Naive B cell (primary cell): ENCODE results near the gene ZC3H10. TPM values are rescaled to one million over a fixed set of nuclear protein-coding genes. Genes with fewer than 3 reads are reported as not detected.
"Not testable (repeated sequence)": the region's sequence is repeated elsewhere in the genome, so short reads cannot be mapped to it uniquely, and the experiment has no call there.

Source experiments
- ATAC-seq, 2 donors: fragments of 150-1000 bp; cut with Tn5 transposase; 2 replicates each; pipeline ENCODE4 v1.10.0; 2021; ENCODE audit warnings: low read depth in 2 of 2, mild to moderate bottlenecking in 2 of 2, moderate library complexity in 2 of 2
- DNase-seq: peaks from one replicate; pipeline ENCODE4 v3.0.0; 2022
- H3K27ac Mint-ChIP-seq, 6 donors: one replicate each; pipeline ENCODE4 v1.8.0; 2020 to 2022; ENCODE audit warnings: mild to moderate bottlenecking in 6 of 6, mixed read lengths in 6 of 6, moderate library complexity in 5 of 6, inconsistent platforms in 2 of 6
- H3K27me3 Mint-ChIP-seq, 3 donors: one replicate each; pipeline ENCODE4 v1.8.0; 2021 to 2022; ENCODE audit warnings: mixed read lengths in 3 of 3, mild to moderate bottlenecking in 1 of 3
- H3K36me3 Mint-ChIP-seq, 2 donors: one replicate each; pipeline ENCODE4 v1.8.0; 2020 to 2022; ENCODE audit warnings: mixed read lengths in 2 of 2, inconsistent platforms in 1 of 2, mild to moderate bottlenecking in 1 of 2
- H3K4me1 Mint-ChIP-seq, 3 donors: one replicate each; pipeline ENCODE4 v1.8.0; 2020 to 2022; ENCODE audit warnings: mixed read lengths in 3 of 3, inconsistent platforms in 1 of 3, mild to moderate bottlenecking in 1 of 3, moderate library complexity in 1 of 3
- H3K4me3 Mint-ChIP-seq, 8 donors: one replicate each; pipeline ENCODE4 v1.8.0; 2020 to 2022; ENCODE audit warnings: mild to moderate bottlenecking in 8 of 8, mixed read lengths in 8 of 8, moderate library complexity in 8 of 8, inconsistent platforms in 2 of 8
- H3K9me3 Mint-ChIP-seq, 7 donors: one replicate each; pipeline ENCODE4 v1.8.0; 2020 to 2022; ENCODE audit warnings: mixed read lengths in 7 of 7, mild to moderate bottlenecking in 5 of 7, inconsistent platforms in 2 of 7, moderate library complexity in 1 of 7
- polyA plus RNA-seq, 6 donors: library from polyadenylated mRNA; unstranded; fragments of 300-500 nt; fragmentation: Illumina TruSeq; gene quantifications; one replicate each; pipeline ENCODE4 v1.2.3, GENCODE V29; 2021; ENCODE audit warnings: low read depth in 6 of 6

Gene ZC3H10
- polyA plus RNA-seq, 6 donors from 2014 or later: 1.0 to 7.8 (median 3.4) TPM

GRCh38 chr12:56105609-56105902 lies 12.5 kb upstream of the ZC3H10 start:
- H3K36me3 Mint-ChIP-seq: peaks cover under 1 to 4% of the 10 kb centered on the region in 2 donors
- H3K27me3 Mint-ChIP-seq: no peaks in the 10 kb centered on the region
- peaks cover 19 to 37% (median 36%) of the 10 kb centered on the region in 3 donors for H3K4me1 Mint-ChIP-seq
- H3K4me3 Mint-ChIP-seq: peak overlapping the region; percentile 95 to 100 (median 99)
- no peaks in the 10 kb centered on the region for H3K9me3 Mint-ChIP-seq
- no peak for ATAC-seq
- no peak for DNase-seq
- H3K27ac Mint-ChIP-seq: peak overlapping the region in 4 of 6 donors; percentile 35 to 97 (median 92)

GRCh38 chr12:56107242-56107641 lies 10.8 kb upstream of the ZC3H10 start:
- Mint-ChIP-seq H3K4me1 (peaks cover 19 to 37% (median 36%) of the 10 kb centered on the region in 3 donors), H3K27ac (peak overlapping the region in 1 of 6 donors; percentile 84)
- no peak for DNase-seq

GRCh38 chr12:56110571-56110970 lies 7.5 kb upstream of the ZC3H10 start:
- Mint-ChIP-seq H3K9me3 (no peaks in the 10 kb centered on the region), H3K4me1 (peaks cover 2 to 16% (median 12%) of the 10 kb centered on the region in 3 donors), H3K27ac (peak overlapping the region in 1 of 6 donors; percentile 29), H3K27me3 (no peaks in the 10 kb centered on the region), H3K4me3 (peak overlapping the region in 1 of 8 donors; percentile 19), H3K36me3 (peaks cover 7 to 19% of the 10 kb centered on the region in 2 donors)
- DNase-seq (no peak), ATAC-seq (no peak)

More at GRCh38 chr12:56107242-56107641, 10.8 kb upstream of the ZC3H10 start:
- peak overlapping the region in 1 of 8 donors; percentile 95 for H3K4me3 Mint-ChIP-seq
- H3K9me3 Mint-ChIP-seq: no peaks in the 10 kb centered on the region
- H3K27me3 Mint-ChIP-seq: no peaks in the 10 kb centered on the region
- H3K36me3 Mint-ChIP-seq: peaks cover 7 to 10% of the 10 kb centered on the region in 2 donors
- no peak for ATAC-seq

- no peaks in the 10 kb centered on the region for H3K27me3 Mint-ChIP-seq
- H3K9me3 Mint-ChIP-seq: no peaks in the 10 kb centered on the region
- H3K4me1 Mint-ChIP-seq: peaks cover 20 to 32% (median 21%) of the 10 kb centered on the region in 3 donors
- DNase-seq (no peak), ATAC-seq (no peak)
- peaks cover 15 to 34% of the 10 kb centered on the region in 2 donors for H3K36me3 Mint-ChIP-seq
- H3K27ac Mint-ChIP-seq: peak overlapping the region in 2 of 6 donors; percentile 22 to 44
- H3K4me3 Mint-ChIP-seq: peak overlapping the region in 3 of 8 donors; percentile 19 to 57 (median 26)
Observed at GRCh38 chr12:56114084-56114483, 4.0 kb upstream of the ZC3H10 start.

GRCh38 chr12:56115329-56115728 lies 2.7 kb upstream of the ZC3H10 start:
- DNase-seq: no peak

GRCh38 chr12:56116267-56117081 lies 1.6 kb upstream of the ZC3H10 start, which contains the start of gene RPL41:
RPL41 (plus strand) TSS chr12:56116633.
- no peaks in the 10 kb centered on the region for H3K27me3 Mint-ChIP-seq
- ATAC-seq: peak; percentile 40 to 49
- no peaks in the 10 kb centered on the region for H3K9me3 Mint-ChIP-seq
- H3K4me1 Mint-ChIP-seq: peaks cover 32 to 43% (median 37%) of the 10 kb centered on the region in 3 donors
- DNase-seq: peak; percentile 95
- peak within 1 kb of the TSS; percentile 96 to 100 (median 99) for H3K27ac Mint-ChIP-seq
- peak within 1 kb of the TSS; percentile 89 to 99 (median 95) for H3K4me3 Mint-ChIP-seq
- H3K36me3 Mint-ChIP-seq: peaks cover 9 to 24% of the 10 kb centered on the region in 2 donors

More at GRCh38 chr12:56115329-56115728, 2.7 kb upstream of the ZC3H10 start:
- no peak for ATAC-seq
- Mint-ChIP-seq H3K4me1 (peaks cover 26 to 40% (median 28%) of the 10 kb centered on the region in 3 donors), H3K9me3 (no peaks in the 10 kb centered on the region), H3K27me3 (no peaks in the 10 kb centered on the region), H3K36me3 (peaks cover 15 to 32% of the 10 kb centered on the region in 2 donors), H3K4me3 (peak overlapping the region; percentile 89 to 99 (median 95)), H3K27ac (peak overlapping the region; percentile 96 to 100 (median 99))

- DNase-seq, H3K9me3 Mint-ChIP-seq: not testable (repeated sequence)
- peak overlapping the region; percentile 96 to 100 (median 99) for H3K27ac Mint-ChIP-seq
Observed at GRCh38 chr12:56117082-56117706, 872 bp upstream of the ZC3H10 start.

GRCh38 chr12:56118688-56119357 lies 757 bp downstream of the ZC3H10 start:
- peaks cover 34 to 53% (median 47%) of the 10 kb centered on the region in 3 donors for H3K4me1 Mint-ChIP-seq
- H3K27ac Mint-ChIP-seq: peak overlapping the region; percentile 96 to 100 (median 99)
- ATAC-seq (peak in 1 of 2 donors; percentile 1), DNase-seq (no peak)
- H3K4me3 Mint-ChIP-seq: peak overlapping the region; percentile 89 to 99 (median 95)
- no peaks in the 10 kb centered on the region for H3K27me3 Mint-ChIP-seq
- peaks cover 9 to 15% of the 10 kb centered on the region in 2 donors for H3K36me3 Mint-ChIP-seq
- no peaks in the 10 kb centered on the region for H3K9me3 Mint-ChIP-seq

More at GRCh38 chr12:56117082-56117706, 872 bp upstream of the ZC3H10 start:
- Mint-ChIP-seq H3K36me3 (peaks cover 9 to 24% of the 10 kb centered on the region in 2 donors), H3K4me1 (peaks cover 32 to 43% (median 39%) of the 10 kb centered on the region in 3 donors), H3K4me3 (peak overlapping the region; percentile 89 to 99 (median 95))
- not testable (repeated sequence) for H3K27me3 Mint-ChIP-seq, ATAC-seq

- DNase-seq (peak; percentile 56), ATAC-seq (no peak)
- H3K4me1 Mint-ChIP-seq: peaks cover 36 to 57% (median 51%) of the 10 kb centered on the region in 3 donors
- H3K27me3 Mint-ChIP-seq: no peaks in the 10 kb centered on the region
- peak overlapping the region; percentile 96 to 100 (median 99) for H3K27ac Mint-ChIP-seq
- peaks cover 9 to 15% of the 10 kb centered on the region in 2 donors for H3K36me3 Mint-ChIP-seq
- peak overlapping the region; percentile 89 to 99 (median 95) for H3K4me3 Mint-ChIP-seq
- H3K9me3 Mint-ChIP-seq: no peaks in the 10 kb centered on the region
Observed at GRCh38 chr12:56119361-56119796, 1.3 kb downstream of the ZC3H10 start.

GRCh38 chr12:56120158-56120846 lies 2.2 kb downstream of the ZC3H10 start:
- H3K4me1 Mint-ChIP-seq: peaks cover 36 to 61% (median 51%) of the 10 kb centered on the region in 3 donors
- no peaks in the 10 kb centered on the region for H3K27me3 Mint-ChIP-seq

GRCh38 chr12:56121204-56121870 lies 3.3 kb downstream of the ZC3H10 start:
- H3K4me1 Mint-ChIP-seq: peaks cover 41 to 64% (median 56%) of the 10 kb centered on the region in 3 donors
- ATAC-seq (no peak), DNase-seq (no peak)
- H3K4me3 Mint-ChIP-seq: peak overlapping the region in 2 of 8 donors; percentile 6 to 50
- no peaks in the 10 kb centered on the region for H3K9me3 Mint-ChIP-seq
- H3K27me3 Mint-ChIP-seq: no peaks in the 10 kb centered on the region
- peaks cover 8 to 15% of the 10 kb centered on the region in 2 donors for H3K36me3 Mint-ChIP-seq
- H3K27ac Mint-ChIP-seq: peak overlapping the region in 2 of 6 donors; percentile 50 to 96

More at GRCh38 chr12:56120158-56120846, 2.2 kb downstream of the ZC3H10 start:
- peak overlapping the region in 3 of 8 donors; percentile 5 to 90 (median 12) for H3K4me3 Mint-ChIP-seq
- peak overlapping the region in 4 of 6 donors; percentile 50 to 96 (median 78) for H3K27ac Mint-ChIP-seq
- ATAC-seq (no peak), DNase-seq (no peak)
- H3K9me3 Mint-ChIP-seq: no peaks in the 10 kb centered on the region
- H3K36me3 Mint-ChIP-seq: peaks cover 9 to 15% of the 10 kb centered on the region in 2 donors

GRCh38 chr12:56122637-56123036 lies 4.6 kb downstream of the ZC3H10 start:
- no peak for DNase-seq
- Mint-ChIP-seq H3K36me3 (peaks cover 0 to 4% of the 10 kb centered on the region in 2 donors), H3K27me3 (no peaks in the 10 kb centered on the region), H3K27ac (peak overlapping the region in 2 of 6 donors; percentile 50 to 96), H3K4me1 (peaks cover 45 to 64% (median 61%) of the 10 kb centered on the region in 3 donors), H3K4me3 (no peak overlapping the region), H3K9me3 (no peaks in the 10 kb centered on the region)
- no peak for ATAC-seq
